Lung (tissue), 12 donors: ENCODE data around the gene CCDC150. TPM values are rescaled to one million over a fixed set of nuclear protein-coding genes. Genes with fewer than 3 reads are reported as not detected.

Experiments
- ATAC-seq: fragments of 200-7000 bp; cut with Tn5 transposase; one replicate; pipeline ENCODE4 v1.9.1; 2020; ENCODE audit warnings: moderate number of reproducible peaks; ENCODE audit not compliant: insufficient read depth, low FRiP score
- DNase-seq, 3 donors: peaks; one replicate each; pipeline ENCODE4 v3.0.0-alpha.2; 2013 to 2017
- H3K27ac ChIP-seq, 2 donors: one replicate each; pipeline ENCODE4 v1.5.1; 2013; ENCODE audit warnings: mild to moderate bottlenecking in 2 of 2, moderate library complexity in 2 of 2, control low read depth in 1 of 2, inconsistent platforms in 1 of 2, low read depth in 1 of 2, low read length in 1 of 2
- H3K27me3 ChIP-seq, 3 donors: one replicate each; pipeline ENCODE4 v1.5.1; 2013; ENCODE audit warnings: low read length in 2 of 3; ENCODE audit not compliant: control insufficient read depth in 3 of 3, insufficient read depth in 3 of 3
- H3K36me3 ChIP-seq, 4 donors: one replicate each; pipeline ENCODE4 v1.5.1; 2013; ENCODE audit warnings: low read length in 4 of 4, mild to moderate bottlenecking in 1 of 4, moderate library complexity in 1 of 4; ENCODE audit not compliant: control insufficient read depth in 4 of 4, insufficient read depth in 4 of 4
- H3K4me1 ChIP-seq, 5 donors: one replicate each; pipeline ENCODE4 v1.5.1; 2013; ENCODE audit warnings: low read length in 5 of 5, mild to moderate bottlenecking in 2 of 5, moderate library complexity in 1 of 5; ENCODE audit not compliant: control insufficient read depth in 5 of 5, insufficient read depth in 5 of 5
- H3K4me3 ChIP-seq: one replicate; pipeline ENCODE4 v1.5.1; 2013; ENCODE audit warnings: mild to moderate bottlenecking, control low read depth, moderate library complexity
- H3K9ac ChIP-seq, 2 donors: one replicate each; pipeline ENCODE4 v1.5.1; 2013; ENCODE audit warnings: low read length in 2 of 2, control low read depth in 1 of 2; ENCODE audit not compliant: insufficient read depth in 1 of 2
- H3K9me3 ChIP-seq, 4 donors: one replicate each; pipeline ENCODE4 v1.5.1; 2013; ENCODE audit warnings: low read length in 3 of 4, mild to moderate bottlenecking in 1 of 4, moderate library complexity in 1 of 4; ENCODE audit not compliant: control insufficient read depth in 4 of 4, insufficient read depth in 3 of 4
- CTCF ChIP-seq: IDR thresholded peaks from 2 replicates; pipeline ENCODE4 v1.5.1; 2012; ENCODE audit warnings: mild to moderate bottlenecking; ENCODE audit errors: control extremely low read depth, extremely low read depth
- WGBS, 2 donors: extraction: QIAGEN DNeasy Blood & Tissue Kit; methylation state at CpG; one replicate each; pipeline ENCODE4 v1.1.7; 2013; 5-methylcytosine and 5-hydroxymethylcytosine counted together
- polyA plus RNA-seq, 2 donors: library from polyadenylated mRNA; stranded (reverse); fragments of 200-250 nt; gene quantifications; one replicate each; pipeline ENCODE4 v1.2.1, GENCODE V29; 2013
- total RNA-seq, 2 donors: library from RNA; depleted of rRNA in 1 of 2; stranded (reverse); fragments of >200 nt in 1 of 2; gene quantifications; one replicate each; pipeline ENCODE4 v1.2.1, GENCODE V29; 2014 to 2021
- donor health status: control.
- donor health status: control.
- donor health status: Bipolar disorder and iron deficiency.
- donor health status: healthy.
- donor health status: DM: yes; HTN: yes; CAD: no.

CCDC150 gene
- total and polyA plus RNA-seq, 4 donors: 0.31 to 7.1 (median 0.93) TPM

GRCh38 chr2:196649202-196649601 lies 9.7 kb downstream of the CCDC150 start:
- H3K36me3 ChIP-seq: no peaks in the 10 kb centered on the region
- no peak overlapping the region for H3K9ac ChIP-seq
- H3K9me3 ChIP-seq: peaks cover 0 to 29% (median 7%) of the 10 kb centered on the region in 4 donors
- DNase-seq: no peak
- H3K27me3 ChIP-seq: no peaks in the 10 kb centered on the region
- TF ChIP-seq CTCF: no peak
- no peak overlapping the region for H3K4me3 ChIP-seq
- WGBS, 2 donors: 96 to 100% methylated on average over 4 of the region's 4 CpGs
- no peak overlapping the region for H3K27ac ChIP-seq
- ATAC-seq: no peak
- no peaks in the 10 kb centered on the region for H3K4me1 ChIP-seq

DNA sequence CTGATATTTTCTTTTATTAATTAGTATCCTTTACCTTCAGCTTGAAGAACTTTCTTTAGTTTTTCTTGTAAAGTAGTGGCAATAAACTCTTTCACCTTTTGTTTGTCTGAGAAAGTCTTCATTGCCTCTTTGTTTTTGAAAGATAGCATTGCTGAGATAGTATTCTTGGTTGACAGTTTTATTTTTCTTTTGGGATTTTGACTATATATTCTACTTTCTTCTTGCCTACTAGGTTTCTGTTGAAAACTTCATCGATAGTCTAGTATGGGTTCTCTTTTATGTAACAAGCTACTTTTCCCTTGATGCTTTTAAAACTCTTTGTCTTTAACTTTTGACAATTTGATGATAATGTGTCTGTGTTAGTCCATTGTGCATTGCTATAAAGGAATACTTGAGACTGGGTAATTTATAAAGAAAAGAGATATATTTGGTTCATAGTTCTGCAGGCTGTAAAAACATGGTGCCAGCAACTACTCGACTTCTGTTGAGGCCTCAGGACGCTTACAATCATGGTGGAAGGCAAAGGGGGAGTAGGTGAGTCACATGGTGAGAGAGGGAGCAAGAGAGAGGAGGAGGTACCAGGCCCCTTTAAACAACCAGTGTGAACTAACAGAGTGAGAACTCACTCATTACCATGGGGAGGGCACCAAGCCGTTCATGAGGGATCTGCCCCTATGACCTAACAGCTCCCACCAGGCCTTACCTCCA lies 12.0 kb downstream of the CCDC150 start:
- Histone ChIP-seq H3K4me1 (no peaks in the 10 kb centered on the region), H3K9ac (no peak overlapping the region), H3K27ac (no peak overlapping the region), H3K36me3 (no peaks in the 10 kb centered on the region), H3K9me3 (peaks cover 0 to 29% (median 7%) of the 10 kb centered on the region in 4 donors), H3K4me3 (no peak overlapping the region), H3K27me3 (no peaks in the 10 kb centered on the region)
- TF ChIP-seq CTCF: no peak
- DNase-seq: no peak
- 72 to 73% methylated on average over 4 of the region's 4 CpGs for WGBS, 2 donors
- ATAC-seq: no peak

DNA sequence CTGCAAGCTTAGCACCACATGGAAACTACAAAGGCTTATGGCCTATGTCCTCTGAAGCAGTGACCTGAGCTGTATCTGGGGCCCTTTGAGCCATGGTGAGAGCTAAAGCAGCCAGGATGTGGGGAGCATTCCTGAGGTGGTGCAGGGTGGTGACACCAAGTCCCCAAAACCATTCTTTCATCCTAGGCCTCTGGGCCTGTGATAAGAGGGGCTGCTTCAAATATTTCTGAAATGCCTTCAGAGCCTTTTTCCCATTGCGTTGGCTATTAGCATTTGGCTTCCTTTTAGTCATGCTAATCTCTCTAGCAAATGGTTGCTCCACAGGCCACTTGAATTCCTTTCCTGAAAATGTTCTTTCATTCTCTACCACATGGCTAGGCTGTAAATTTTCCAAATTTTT lies 13.4 kb downstream of the CCDC150 start:
- WGBS, 2 donors: 98 to 100% methylated on average over 1 of the region's 1 CpG
- Histone ChIP-seq H3K4me3 (no peak overlapping the region), H3K27ac (no peak overlapping the region), H3K9ac (no peak overlapping the region), H3K4me1 (no peaks in the 10 kb centered on the region), H3K9me3 (peaks cover 0 to 29% (median 7%) of the 10 kb centered on the region in 4 donors), H3K27me3 (no peaks in the 10 kb centered on the region), H3K36me3 (no peaks in the 10 kb centered on the region)
- DNase-seq (no peak), ATAC-seq (no peak)
- no peak for TF ChIP-seq CTCF

GRCh38 chr2:196653843-196654242 lies 14.3 kb downstream of the CCDC150 start:
- TF ChIP-seq CTCF: no peak
- ATAC-seq (no peak), DNase-seq (no peak)
- peaks cover 0 to 29% (median 7%) of the 10 kb centered on the region in 4 donors for H3K9me3 ChIP-seq
- no peak overlapping the region for H3K9ac ChIP-seq
- H3K36me3 ChIP-seq: no peaks in the 10 kb centered on the region
- H3K4me1 ChIP-seq: no peaks in the 10 kb centered on the region
- H3K4me3 ChIP-seq: no peak overlapping the region
- no peaks in the 10 kb centered on the region for H3K27me3 ChIP-seq
- WGBS, 2 donors: 91 to 100% methylated on average over 1 of the region's 1 CpG
- no peak overlapping the region for H3K27ac ChIP-seq
